Measurements from ENCODE around the gene KDM6B. TPM values are rescaled to one million over a fixed set of nuclear protein-coding genes. Genes with fewer than 3 reads are reported as not detected.

The KDM6B gene
- total and polyA plus RNA-seq, 9 of the 15 experiments (the other 6 are each of a cell fraction or from before 2014, with no cell fraction given), result 0.01 to 22.9 (median 2.2) TPM

- no peak for TF ChIP-seq ZBTB5 (IDR thresholded peaks at IDR 0.05)
- TF ChIP-seq SPI1 (IDR thresholded peaks at IDR 0.05; ENCODE audit: borderline replicate concordance, low read depth, low read length), result no peak
These were observed 10.4 kb upstream of the KDM6B start (continued) for GRCh38 chr17:7823581-7824001.

GRCh38 chr17:7824021-7824924 lies 9.7 kb upstream of the KDM6B start:
- in situ Hi-C loops (cut with MboI), result no loop called here
- no peak overlapping the region for H3K4me3 ChIP-seq
- peaks cover 0 to 9% of the 10 kb centered on the region in 2 experiments; a peak in 2 of 5 replicates for H3K4me1 ChIP-seq (replicated peaks in 1 of 2; ENCODE audit: control insufficient read depth in 2 of 2, insufficient read depth in 2 of 2, low read length in 2 of 2)
- H3K27ac ChIP-seq (ENCODE audit: extremely low read depth, low read depth, low read length), result no peak overlapping the region
- peaks cover 5 to 35% of the 10 kb centered on the region in 2 experiments for H3K27me3 ChIP-seq (ENCODE audit: control insufficient read depth in 2 of 2, insufficient read depth in 2 of 2, low read length in 2 of 2)
- H3K9me3 ChIP-seq (replicated peaks; ENCODE audit: control insufficient read depth, insufficient read depth, low read depth, low read length), result no peaks in the 10 kb centered on the region
- H3K4me2 ChIP-seq (ENCODE audit: insufficient read depth, low read length), result no peak overlapping the region
- BruUV-seq (replicated peaks), result no TSS peak
- no peaks in the 10 kb centered on the region for H4K20me1 ChIP-seq (replicated peaks; ENCODE audit: control insufficient read depth, insufficient read depth, low read length)
- no peaks in the 10 kb centered on the region for H3K79me2 ChIP-seq (ENCODE audit: control insufficient read depth, insufficient read depth, low read length)
- no peak overlapping the region for H3K9ac ChIP-seq (ENCODE audit: insufficient read depth in 1 of 2, low read depth in 2 of 2, low read length in 2 of 2)
- no peak for FAIRE-seq
- DNase-seq (ENCODE audit: extremely low read depth in 1 of 4, low spot score in 3 of 4), result peak in 2 of 4 experiments; percentile 20 to 26
- TF ChIP-seq E2F6 (IDR thresholded peaks at IDR 0.05; ENCODE audit: borderline replicate concordance in 1 of 2, extremely low read depth in 1 of 2, insufficient read depth in 1 of 2, insufficient read length in 1 of 2, low read depth in 1 of 2, low read length in 1 of 2, poor library complexity in 1 of 2, severe bottlenecking in 1 of 2) (no peak), NFIC (IDR thresholded peaks at IDR 0.05) (peak; percentile 44; the same call in 1 of the 2 replicates), ARID2 (IDR thresholded peaks at IDR 0.05) (no peak), CBFA2T2 (conservative IDR thresholded peaks at IDR 0.05) (0 out of 2 replicates have a peak, but pooled peaks have one; percentile 12), CTBP1 (IDR thresholded peaks at IDR 0.05; ENCODE audit: borderline replicate concordance) (peak; percentile 18; the same call in 1 of the 2 replicates)
- ChIA-PET POLR2A (interaction anchor here (0.6 to 0.7 kb wide), 4 partner anchors 8 to 183 kb away, joined by 3 to 5 read pairs (median 4); no protein-coding TSS in a partner anchor), CTCF (ENCODE audit: low intra/inter-chr PET ratio) (interaction anchor here (0.5 to 1.9 kb wide), 2 partner anchors 165 to 175 kb away, joined by 7 to 14 read pairs; no protein-coding TSS in a partner anchor)
- H3K9me1 ChIP-seq (ENCODE audit: control insufficient read depth, insufficient read depth, low read length), result no peaks in the 10 kb centered on the region
- WGBS (ENCODE audit: insufficient coverage, low coverage, missing lambda C conversion rate), result 3% methylated on average over 9 of the region's 9 CpGs
- no peak overlapping the region for H2AFZ ChIP-seq (ENCODE audit: low read depth, low read length)
- intact Hi-C loops (cut with micrococcal nuclease), result loop anchor here (5.0 to 10.0 kb wide), 3 partner anchors 33 to 221 kb away; partner anchors contain the start of genes CYB5D1, NAA38 and TMEM88
- H3K36me3 ChIP-seq (ENCODE audit: control insufficient read depth, insufficient read depth, low read length), result no peaks in the 10 kb centered on the region
- no peak for ATAC-seq

Data from K562 (cell line).